ENCODE data around the gene ICA1. TPM values are rescaled to one million over a fixed set of nuclear protein-coding genes. Genes with fewer than 3 reads are reported as not detected.
"Not testable (repeated sequence)": the region's sequence is repeated elsewhere in the genome, so short reads cannot be mapped to it uniquely, and the experiment has no call there.

The ICA1 gene
- total RNA-seq, 2 donors from 2014 or later, result 71.2 to 115 TPM

DNA sequence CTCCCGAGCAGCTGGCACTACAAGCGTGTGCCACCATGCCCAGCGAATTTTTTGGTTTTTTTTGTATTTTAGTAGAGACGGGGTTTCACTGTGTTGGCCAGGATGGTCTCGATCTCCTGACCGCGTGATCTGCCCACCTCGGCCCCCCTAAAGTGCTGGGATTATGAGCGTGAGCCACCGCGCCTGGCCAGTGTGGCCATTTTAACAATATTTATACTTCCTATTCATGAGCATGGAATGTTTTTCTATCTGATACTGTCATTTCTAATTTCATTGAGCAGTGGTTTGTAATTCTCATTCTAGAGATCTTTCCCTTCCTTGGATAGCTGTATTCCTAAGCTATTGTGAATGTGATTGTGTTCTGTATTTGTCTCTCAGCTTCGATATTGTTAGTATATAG, 197.1 kb downstream of the ICA1 start:
- Histone ChIP-seq H3K36me3 (replicated peaks in 1 of 2; ENCODE audit: insufficient read depth in 1 of 2, low read depth in 2 of 2) (no peaks in the 10 kb centered on the region), H3K4me1 (peaks cover 2% of the 10 kb centered on the region), H3K4me3 (no peak overlapping the region), H3K9me3 (no peaks in the 10 kb centered on the region), H3K27ac (no peak overlapping the region), H3K27me3 (no peaks in the 10 kb centered on the region)
- DNase-seq (no peak), ATAC-seq (no peak)
- TF ChIP-seq POLR2A (IDR thresholded peaks at IDR 0.05), result no peak
- TF ChIP-seq, protein P1, sequence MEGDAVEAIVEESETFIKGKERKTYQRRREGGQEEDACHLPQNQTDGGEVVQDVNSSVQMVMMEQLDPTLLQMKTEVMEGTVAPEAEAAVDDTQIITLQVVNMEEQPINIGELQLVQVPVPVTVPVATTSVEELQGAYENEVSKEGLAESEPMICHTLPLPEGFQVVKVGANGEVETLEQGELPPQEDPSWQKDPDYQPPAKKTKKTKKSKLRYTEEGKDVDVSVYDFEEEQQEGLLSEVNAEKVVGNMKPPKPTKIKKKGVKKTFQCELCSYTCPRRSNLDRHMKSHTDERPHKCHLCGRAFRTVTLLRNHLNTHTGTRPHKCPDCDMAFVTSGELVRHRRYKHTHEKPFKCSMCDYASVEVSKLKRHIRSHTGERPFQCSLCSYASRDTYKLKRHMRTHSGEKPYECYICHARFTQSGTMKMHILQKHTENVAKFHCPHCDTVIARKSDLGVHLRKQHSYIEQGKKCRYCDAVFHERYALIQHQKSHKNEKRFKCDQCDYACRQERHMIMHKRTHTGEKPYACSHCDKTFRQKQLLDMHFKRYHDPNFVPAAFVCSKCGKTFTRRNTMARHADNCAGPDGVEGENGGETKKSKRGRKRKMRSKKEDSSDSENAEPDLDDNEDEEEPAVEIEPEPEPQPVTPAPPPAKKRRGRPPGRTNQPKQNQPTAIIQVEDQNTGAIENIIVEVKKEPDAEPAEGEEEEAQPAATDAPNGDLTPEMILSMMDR (IDR thresholded peaks at IDR 0.05), result no peak
- intact Hi-C loops (cut with DNase I), result no loop called here
- 94 to 95% methylated on average over 12 of the region's 12 CpGs for WGBS, 2 donors

DNA sequence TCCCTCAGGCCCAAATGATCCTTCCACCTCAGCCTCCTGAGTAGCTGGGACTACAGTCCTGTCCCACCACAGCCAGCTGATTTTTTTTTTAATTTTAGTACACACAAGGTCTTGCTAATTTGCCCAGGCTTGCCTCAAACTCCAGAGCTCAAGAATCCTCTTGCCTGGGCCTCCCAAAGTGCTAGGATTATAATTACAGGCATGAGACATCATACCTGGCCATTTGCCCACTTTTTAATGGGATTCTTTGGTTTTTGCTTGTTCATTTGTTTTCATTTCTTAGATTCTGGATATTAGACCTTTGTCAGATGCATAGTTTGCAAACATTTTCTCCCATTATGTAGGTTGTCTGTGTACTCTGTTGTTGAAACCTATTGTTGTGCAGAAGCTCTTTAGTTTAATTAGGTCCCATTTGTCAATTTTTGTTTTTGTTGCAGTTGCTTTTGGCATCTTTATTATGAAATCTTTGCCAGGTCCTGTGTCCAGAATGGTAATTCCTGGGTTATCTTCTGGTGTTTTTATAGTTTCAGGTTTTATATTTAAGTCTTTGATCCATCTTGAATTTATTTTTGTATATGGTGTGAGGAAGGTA, 198.2 kb downstream of the ICA1 start:
- H3K4me3 ChIP-seq, result no peak overlapping the region
- H3K4me1 ChIP-seq, result peaks cover 5% of the 10 kb centered on the region
- H3K27me3 ChIP-seq, result no peaks in the 10 kb centered on the region
- DNase-seq (no peak), ATAC-seq (no peak)
- H3K9me3 ChIP-seq, result no peaks in the 10 kb centered on the region
- no peak overlapping the region for H3K27ac ChIP-seq
- intact Hi-C loops (cut with DNase I), result no loop called here
- H3K36me3 ChIP-seq (replicated peaks in 1 of 2; ENCODE audit: insufficient read depth in 1 of 2, low read depth in 2 of 2), result no peaks in the 10 kb centered on the region
- TF ChIP-seq, protein P1 (IDR thresholded peaks at IDR 0.05), result no peak
- TF ChIP-seq POLR2A (IDR thresholded peaks at IDR 0.05), result no peak

DNA sequence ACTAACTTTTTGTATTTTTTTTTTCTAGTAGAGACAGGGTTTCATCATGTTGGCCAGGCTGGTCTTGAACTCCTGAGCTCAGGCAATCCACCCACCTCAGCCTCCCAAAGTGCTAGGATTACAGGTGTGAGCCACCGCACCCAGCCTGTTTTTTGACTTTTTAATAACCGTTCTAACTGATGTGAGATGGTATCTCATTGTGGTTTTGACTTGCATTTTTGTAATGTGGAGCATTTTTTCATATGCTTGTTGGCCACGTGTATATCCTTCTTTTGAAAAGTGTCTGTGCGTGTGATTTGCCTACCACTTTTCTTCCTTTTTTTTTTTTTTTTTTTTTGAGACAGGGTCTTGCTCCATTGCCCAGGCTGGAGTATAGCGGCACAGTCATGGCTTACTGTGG, 198.7 kb downstream of the ICA1 start:
- H3K4me3 ChIP-seq; H3K27ac ChIP-seq; intact Hi-C loops (cut with DNase I); H3K27me3 ChIP-seq; DNase-seq; H3K9me3 ChIP-seq; H3K36me3 ChIP-seq (replicated peaks in 1 of 2; ENCODE audit: insufficient read depth in 1 of 2, low read depth in 2 of 2); H3K4me1 ChIP-seq; ATAC-seq: not testable (repeated sequence)
- 91 to 93% methylated on average over 5 of the region's 5 CpGs for WGBS, 2 donors

Small RNA genes within 50 kb of the gene (small RNA-seq; reads per million reads assigned to genes)
- not detected for gene AC007009.1

Other genes with a start within 250 kb of the ICA1 start
- gene NXPH1, start 171.4 kb upstream of the ICA1 start, total RNA-seq, result not detected

All from body of pancreas (tissue), 4 donors.